ENCODE data around the gene ZDHHC7. TPM values are rescaled to one million over a fixed set of nuclear protein-coding genes. Genes with fewer than 3 reads are reported as not detected.

Gene ZDHHC7
- total and polyA plus RNA-seq, 9 of the 15 experiments (the other 6 are each of a cell fraction or from before 2014, with no cell fraction given) = 1.7 to 49.7 (median 37.4) TPM

DNA sequence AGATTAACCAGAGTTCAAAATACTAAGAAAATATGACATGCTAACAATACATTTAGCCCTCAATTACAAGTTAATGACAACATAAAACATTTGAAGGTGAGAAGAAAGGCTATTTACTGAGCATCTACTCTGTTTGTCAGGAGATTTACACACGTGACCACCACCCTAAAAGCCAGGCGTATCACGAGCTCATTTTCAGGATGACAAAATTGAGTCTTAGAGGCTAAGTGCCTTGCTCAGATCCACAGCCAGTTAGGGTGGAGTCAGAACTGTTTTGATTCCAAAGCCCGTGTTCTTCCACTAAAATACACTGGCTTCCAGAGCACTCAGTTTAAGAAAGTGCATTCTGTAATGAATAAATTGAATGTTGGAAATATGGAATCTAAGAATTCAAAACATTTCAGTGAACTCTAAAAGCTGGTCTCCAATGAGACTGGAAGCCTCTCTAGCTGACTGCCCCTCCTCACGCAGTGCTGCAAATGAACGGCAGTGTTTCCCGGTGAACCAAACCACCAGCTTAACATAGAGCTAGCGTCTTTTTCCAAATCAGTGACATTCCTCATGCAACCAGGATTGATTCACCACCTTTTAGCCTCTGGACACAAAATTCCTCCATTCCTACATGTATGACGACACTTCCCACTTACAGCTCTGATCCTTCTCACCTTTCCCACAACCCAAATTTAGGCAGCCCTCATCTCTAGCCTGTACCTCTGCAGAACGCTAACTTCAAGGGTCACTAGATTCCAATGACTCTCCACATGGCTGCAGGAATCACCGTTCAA, 5.9 kb downstream of the ZDHHC7 start (continued):
- TF ChIP-seq ATF6 (CRISPR knock-in tag; IDR thresholded peaks at IDR 0.05) = no peak
- TF ChIP-seq, protein P1, sequence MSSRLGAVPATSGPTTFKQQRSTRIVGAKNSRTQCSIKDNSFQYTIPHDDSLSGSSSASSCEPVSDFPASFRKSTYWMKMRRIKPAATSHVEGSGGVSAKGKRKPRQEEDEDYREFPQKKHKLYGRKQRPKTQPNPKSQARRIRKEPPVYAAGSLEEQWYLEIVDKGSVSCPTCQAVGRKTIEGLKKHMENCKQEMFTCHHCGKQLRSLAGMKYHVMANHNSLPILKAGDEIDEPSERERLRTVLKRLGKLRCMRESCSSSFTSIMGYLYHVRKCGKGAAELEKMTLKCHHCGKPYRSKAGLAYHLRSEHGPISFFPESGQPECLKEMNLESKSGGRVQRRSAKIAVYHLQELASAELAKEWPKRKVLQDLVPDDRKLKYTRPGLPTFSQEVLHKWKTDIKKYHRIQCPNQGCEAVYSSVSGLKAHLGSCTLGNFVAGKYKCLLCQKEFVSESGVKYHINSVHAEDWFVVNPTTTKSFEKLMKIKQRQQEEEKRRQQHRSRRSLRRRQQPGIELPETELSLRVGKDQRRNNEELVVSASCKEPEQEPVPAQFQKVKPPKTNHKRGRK (tag; IDR thresholded peaks at IDR 0.05) = no peak
- peak; percentile 36; the same call in 1 of the 2 replicates for TF ChIP-seq BHLHE40 (IDR thresholded peaks at IDR 0.05; ENCODE audit: low read length)
- peak; percentile 54; the same call in 1 of the 2 replicates for TF ChIP-seq USF1 (CRISPR knock-in tag; IDR thresholded peaks at IDR 0.05)
- peak; percentile 66 for TF ChIP-seq TFE3 (CRISPR knock-in tag; IDR thresholded peaks at IDR 0.05)
- TF ChIP-seq ZNF57 (CRISPR knock-in tag; IDR thresholded peaks at IDR 0.05) = no peak
- no peak for TF ChIP-seq ZEB2 (IDR thresholded peaks at IDR 0.05)
- no peak for TF ChIP-seq ATF1 (CRISPR knock-in tag; IDR thresholded peaks at IDR 0.05)
- no peak for TF ChIP-seq ATF1 (tag; IDR thresholded peaks at IDR 0.05)
- TF ChIP-seq PRPF4 (IDR thresholded peaks at IDR 0.05; ENCODE audit: insufficient read depth, low read depth, low read length, poor library complexity, severe bottlenecking) = no peak
- TF ChIP-seq PHB2 (IDR thresholded peaks at IDR 0.05; ENCODE audit: low read depth) = no peak
- TF ChIP-seq RNF2 (IDR thresholded peaks at IDR 0.05) = no peak
- TF ChIP-seq HDAC1 (IDR thresholded peaks at IDR 0.05) = peak in 1 of 2 experiments; percentile 46; a peak in 1 of 4 replicates
- TF ChIP-seq DMBX1 (CRISPR knock-in tag; IDR thresholded peaks at IDR 0.05; ENCODE audit: borderline replicate concordance) = no peak
- no peak for TF ChIP-seq SREBF2 (CRISPR knock-in tag; IDR thresholded peaks at IDR 0.05)
- TF ChIP-seq EP300 (IDR thresholded peaks at IDR 0.05; ENCODE audit: low read length) = no peak
- peak; percentile 43; the same call in 1 of the 2 replicates for TF ChIP-seq HDAC2 (IDR thresholded peaks at IDR 0.05)
- no peak for TF ChIP-seq ATF7 (IDR thresholded peaks at IDR 0.05)
- TF ChIP-seq RBFOX2 (IDR thresholded peaks at IDR 0.05; ENCODE audit: low read depth, low read length) = no peak
- TF ChIP-seq, protein P2, sequence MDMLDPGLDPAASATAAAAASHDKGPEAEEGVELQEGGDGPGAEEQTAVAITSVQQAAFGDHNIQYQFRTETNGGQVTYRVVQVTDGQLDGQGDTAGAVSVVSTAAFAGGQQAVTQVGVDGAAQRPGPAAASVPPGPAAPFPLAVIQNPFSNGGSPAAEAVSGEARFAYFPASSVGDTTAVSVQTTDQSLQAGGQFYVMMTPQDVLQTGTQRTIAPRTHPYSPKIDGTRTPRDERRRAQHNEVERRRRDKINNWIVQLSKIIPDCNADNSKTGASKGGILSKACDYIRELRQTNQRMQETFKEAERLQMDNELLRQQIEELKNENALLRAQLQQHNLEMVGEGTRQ (CRISPR knock-in tag; IDR thresholded peaks at IDR 0.05) = peak; percentile 48
- TF ChIP-seq YBX1 (IDR thresholded peaks at IDR 0.05) = no peak
- TF ChIP-seq, protein P3, sequence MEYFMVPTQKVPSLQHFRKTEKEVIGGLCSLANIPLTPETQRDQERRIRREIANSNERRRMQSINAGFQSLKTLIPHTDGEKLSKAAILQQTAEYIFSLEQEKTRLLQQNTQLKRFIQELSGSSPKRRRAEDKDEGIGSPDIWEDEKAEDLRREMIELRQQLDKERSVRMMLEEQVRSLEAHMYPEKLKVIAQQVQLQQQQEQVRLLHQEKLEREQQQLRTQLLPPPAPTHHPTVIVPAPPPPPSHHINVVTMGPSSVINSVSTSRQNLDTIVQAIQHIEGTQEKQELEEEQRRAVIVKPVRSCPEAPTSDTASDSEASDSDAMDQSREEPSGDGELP (CRISPR knock-in tag; IDR thresholded peaks at IDR 0.05; ENCODE audit: borderline replicate concordance) = no peak

Measured in K562 (cell line).